Heart left ventricle (tissue), 16 donors: ENCODE results near the gene PCSK1N. TPM values are rescaled to one million over a fixed set of nuclear protein-coding genes. Genes with fewer than 3 reads are reported as not detected.

Experiments
- ATAC-seq, 4 donors: fragments of 200-7000 bp; cut with Tn5 transposase; one replicate each; pipeline ENCODE4 v1.9.1; 2020 to 2022; ENCODE audit warnings: moderate library complexity in 4 of 4, mild to moderate bottlenecking in 3 of 4, moderate number of reproducible peaks in 1 of 4
- DNase-seq, 5 donors: peaks; one replicate each; pipeline ENCODE4 v3.0.0-alpha.2; 2020
- H3K27ac ChIP-seq, 12 donors: fragments of 200-600 bp; sonication (generic) in 4 of 12; one replicate each; pipeline versions ENCODE4 v1.5.0 to v1.8.0; 2016 to 2022; ENCODE audit warnings: mild to moderate bottlenecking in 2 of 12
- H3K27me3 ChIP-seq, 9 donors: fragments of 200-600 bp; sonication (generic) in 2 of 9; one replicate each; pipeline versions ENCODE4 v1.5.1 to v1.8.0; 2016 to 2022; ENCODE audit warnings: mild to moderate bottlenecking in 3 of 9
- H3K36me3 ChIP-seq, 9 donors: fragments of 200-600 bp; sonication (generic) in 2 of 9; one replicate each; pipeline versions ENCODE4 v1.5.0 to v1.8.0; 2018 to 2022; ENCODE audit warnings: mild to moderate bottlenecking in 2 of 9
- H3K4me1 ChIP-seq, 12 donors: fragments of 200-600 bp; sonication (generic) in 4 of 12; one replicate each; pipeline versions ENCODE4 v1.5.0 to v1.8.0; 2016 to 2022; ENCODE audit warnings: mild to moderate bottlenecking in 3 of 12
- H3K4me3 ChIP-seq, 12 donors: fragments of 200-600 bp; sonication (generic) in 4 of 12; one replicate each; pipeline versions ENCODE4 v1.5.0 to v1.8.0; 2017 to 2022; ENCODE audit warnings: mild to moderate bottlenecking in 9 of 12, moderate library complexity in 4 of 12
- H3K9me3 ChIP-seq, 12 donors: fragments of 200-600 bp; sonication (generic) in 4 of 12; one replicate each; pipeline versions ENCODE4 v1.5.0 to v1.8.0; 2016 to 2022; ENCODE audit warnings: mild to moderate bottlenecking in 1 of 12
- POLR2A ChIP-seq, 2 donors: fragments of 450-650 bp; IDR thresholded peaks; one replicate each; pipeline ENCODE4 v1.6.1; 2017; ENCODE audit warnings: antibody characterized with exemption in 2 of 2, mild to moderate bottlenecking in 2 of 2, moderate library complexity in 2 of 2
- WGBS, 4 donors: extraction: QIAGEN DNeasy Blood & Tissue Kit in 2 of 4; methylation state at CpG; one replicate each; pipeline versions ENCODE4 v1.1.5 to v1.1.7; 2013 to 2018; 5-methylcytosine and 5-hydroxymethylcytosine counted together
- intact Hi-C, 10 donors: fragments of 100-400 bp; cut with DNase I; formaldehyde crosslinking; loops; one replicate each; pipeline versions ENCODE4 v1.11.1 to v1.14.2; 2022
- polyA plus RNA-seq, 2 donors: library from polyadenylated mRNA; stranded (reverse); fragments of 200-250 nt; gene quantifications; one replicate each; pipeline ENCODE4 v1.2.3, GENCODE V29; 2013
- total RNA-seq, 9 donors: library from RNA; depleted of rRNA in 2 of 9; stranded (reverse); fragments of >200 nt in 2 of 9; fragmentation: NEBNext Ultra II Directional in 3 of 9; extraction: Animal tissue kit (Norgen Biotek cat#: 25700) in 3 of 9; gene quantifications; one replicate each; pipeline versions ENCODE4 v1.1.0 to v1.2.4, GENCODE V29; 2016 to 2023
- TF ChIP-seq, protein P1 (sequence below), 12 donors: fragments of 200-600 bp; sonication (generic) in 4 of 12; IDR thresholded peaks; one replicate each; pipeline versions ENCODE4 v1.5.0 to v1.8.0; 2018 to 2022; ENCODE audit warnings: antibody characterized with exemption in 12 of 12, mild to moderate bottlenecking in 5 of 12
- donor health status: ischemic (EF 13 %, LVEDD 7.1; RV severe dilation, severe dysfunction).
- donor health status: healthy with polysubstance abuse.
- donor health status: DM: no; HTN: yes; CAD: no.
- donor health status: DM: no; HTN: no; CAD: no.
- donor health status: ischemic (EF 25% LVEDD 6.9; RV normal size, moderate dysfunction).
- donor health status: ischemic (EF 25% LVEDD 5.7; RV mildly dilated, moderate dysfunction).
- donor health status: healthy.
- donor health status: DM: yes; HTN: yes; CAD: no.
- donor health status: ischemic (EF 35%, LVEDD 5.7; RV mildly dilated, moderate dysfunction).
- donor health status: nonischemic (EF 11% LVEDD 7.7; RV severe dilation, severe dysfunction).
- donor health status: DM: yes; HTN: yes; CAD: no.
- donor health status: PGD.
- donor health status: ischemic (EF 29% LVEDD 5.4; RV normal size, mild dysfunction).
- donor health status: nonischemic (EF 23%, LVEDD 6.1; RV moderate dilation, normal function).

PCSK1N gene
- total and polyA plus RNA-seq, 11 donors, result 0.67 to 3.9 (median 1.1) TPM; not detected in 8

DNA sequence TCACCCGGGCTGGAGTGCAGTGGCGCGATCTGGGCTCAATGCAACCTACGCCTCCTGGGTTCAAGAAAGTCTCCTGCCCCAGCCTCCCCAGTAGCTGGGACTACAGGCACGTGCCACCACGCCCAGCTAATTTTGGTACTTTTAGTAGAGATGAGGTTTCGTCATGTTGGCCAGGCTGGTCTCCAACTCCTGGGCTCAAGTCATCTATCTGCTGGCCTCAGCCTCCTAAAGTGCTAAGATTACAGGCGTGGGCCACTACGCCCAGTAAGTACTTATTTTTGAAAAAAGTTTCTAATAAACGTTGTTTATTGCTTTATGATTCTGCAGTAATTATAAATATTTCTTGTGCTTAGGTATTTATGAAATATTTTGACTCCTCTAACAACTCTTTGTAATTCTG, 4.3 kb upstream of the PCSK1N start:
- ATAC-seq (no peak), DNase-seq (no peak)
- intact Hi-C loops, result no loop called here
- WGBS, 4 donors, result 75 to 83% (median 79%) methylated on average over 10 of the region's 10 CpGs
- no peaks in the 10 kb centered on the region for H3K9me3 ChIP-seq
- H3K4me3 ChIP-seq, result no peak overlapping the region
- TF ChIP-seq, protein P1, sequence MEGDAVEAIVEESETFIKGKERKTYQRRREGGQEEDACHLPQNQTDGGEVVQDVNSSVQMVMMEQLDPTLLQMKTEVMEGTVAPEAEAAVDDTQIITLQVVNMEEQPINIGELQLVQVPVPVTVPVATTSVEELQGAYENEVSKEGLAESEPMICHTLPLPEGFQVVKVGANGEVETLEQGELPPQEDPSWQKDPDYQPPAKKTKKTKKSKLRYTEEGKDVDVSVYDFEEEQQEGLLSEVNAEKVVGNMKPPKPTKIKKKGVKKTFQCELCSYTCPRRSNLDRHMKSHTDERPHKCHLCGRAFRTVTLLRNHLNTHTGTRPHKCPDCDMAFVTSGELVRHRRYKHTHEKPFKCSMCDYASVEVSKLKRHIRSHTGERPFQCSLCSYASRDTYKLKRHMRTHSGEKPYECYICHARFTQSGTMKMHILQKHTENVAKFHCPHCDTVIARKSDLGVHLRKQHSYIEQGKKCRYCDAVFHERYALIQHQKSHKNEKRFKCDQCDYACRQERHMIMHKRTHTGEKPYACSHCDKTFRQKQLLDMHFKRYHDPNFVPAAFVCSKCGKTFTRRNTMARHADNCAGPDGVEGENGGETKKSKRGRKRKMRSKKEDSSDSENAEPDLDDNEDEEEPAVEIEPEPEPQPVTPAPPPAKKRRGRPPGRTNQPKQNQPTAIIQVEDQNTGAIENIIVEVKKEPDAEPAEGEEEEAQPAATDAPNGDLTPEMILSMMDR (IDR thresholded peaks at IDR 0.05), result no peak
- no peak for TF ChIP-seq POLR2A (IDR thresholded peaks at IDR 0.05)
- no peak overlapping the region for H3K27ac ChIP-seq
- peaks cover 0 to 7% (median 0%) of the 10 kb centered on the region in 12 donors for H3K4me1 ChIP-seq
- no peaks in the 10 kb centered on the region for H3K36me3 ChIP-seq
- peaks cover 0 to 32% (median 0%) of the 10 kb centered on the region in 9 donors for H3K27me3 ChIP-seq

- DNase-seq, result no peak
- 7 to 37% (median 21%) methylated on average over 7 of the region's 7 CpGs for WGBS, 4 donors
- no peak for TF ChIP-seq POLR2A (IDR thresholded peaks at IDR 0.05)
- TF ChIP-seq, protein P1 (IDR thresholded peaks at IDR 0.05), result no peak
Measured at GRCh38 chrX:48834383-48834709, 1.1 kb downstream of the PCSK1N start.

GRCh38 chrX:48833542-48834138, 1.8 kb downstream of the PCSK1N start:
- H3K36me3 ChIP-seq, result no peaks in the 10 kb centered on the region
- H3K9me3 ChIP-seq, result no peaks in the 10 kb centered on the region
- TF ChIP-seq, protein P1 (IDR thresholded peaks at IDR 0.05), result no peak
- no peak for TF ChIP-seq POLR2A (IDR thresholded peaks at IDR 0.05)
- no peak overlapping the region for H3K4me3 ChIP-seq
- no peak overlapping the region for H3K27ac ChIP-seq
- no peak for DNase-seq
- WGBS, 4 donors, result 24 to 49% (median 37%) methylated on average over 9 of the region's 9 CpGs
- no peak for ATAC-seq
- H3K27me3 ChIP-seq, result peaks cover 0 to 70% (median 24%) of the 10 kb centered on the region in 9 donors
- intact Hi-C loops, result no loop called here
- H3K4me1 ChIP-seq, result peaks cover 0 to 7% (median 0%) of the 10 kb centered on the region in 12 donors

More at GRCh38 chrX:48834383-48834709, 1.1 kb downstream of the PCSK1N start:
- H3K4me3 ChIP-seq, result no peak overlapping the region
- no peaks in the 10 kb centered on the region for H3K9me3 ChIP-seq
- peaks cover 0 to 7% (median 0%) of the 10 kb centered on the region in 12 donors for H3K4me1 ChIP-seq
- peaks cover 0 to 63% (median 24%) of the 10 kb centered on the region in 9 donors for H3K27me3 ChIP-seq
- no peak for ATAC-seq
- intact Hi-C loops, result no loop called here
- no peak overlapping the region for H3K27ac ChIP-seq
- no peaks in the 10 kb centered on the region for H3K36me3 ChIP-seq

DNA sequence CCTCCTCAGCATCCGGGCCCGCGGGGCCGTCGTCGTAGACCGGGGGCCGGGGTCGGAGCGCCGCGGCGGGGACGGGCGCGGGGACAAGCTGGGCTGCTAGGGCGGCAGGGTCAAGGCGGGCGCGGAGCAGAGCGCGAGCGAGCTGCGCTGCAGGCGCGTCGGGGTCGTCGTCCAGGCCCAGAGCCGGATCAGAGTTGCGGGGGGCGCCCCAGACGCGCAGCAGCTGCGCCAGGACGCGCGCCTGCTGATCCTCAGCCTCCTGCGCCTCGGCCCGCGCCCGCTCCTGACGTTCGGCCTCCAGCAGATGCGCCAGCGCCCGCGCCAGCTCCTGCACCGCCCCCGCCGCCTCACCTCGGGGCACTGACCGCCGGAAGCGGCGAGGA, 3.5 kb downstream of the PCSK1N start:
- H3K27me3 ChIP-seq, result peaks cover 0 to 79% (median 24%) of the 10 kb centered on the region in 9 donors
- no peak overlapping the region for H3K4me3 ChIP-seq
- H3K4me1 ChIP-seq, result peaks cover 0 to 7% (median 0%) of the 10 kb centered on the region in 12 donors
- intact Hi-C loops, result no loop called here
- H3K36me3 ChIP-seq, result no peaks in the 10 kb centered on the region
- DNase-seq (no peak), ATAC-seq (no peak)
- WGBS, 4 donors, result 2 to 36% (median 15%) methylated on average over 11 to 56 of the region's 57 CpGs
- H3K27ac ChIP-seq, result no peak overlapping the region
- TF ChIP-seq POLR2A (IDR thresholded peaks at IDR 0.05), result no peak
- TF ChIP-seq, protein P1 (IDR thresholded peaks at IDR 0.05), result no peak
- peaks cover 0 to under 1% (median 0%) of the 10 kb centered on the region in 12 donors for H3K9me3 ChIP-seq
